ENCODE data around the gene TAAR5.

DNA sequence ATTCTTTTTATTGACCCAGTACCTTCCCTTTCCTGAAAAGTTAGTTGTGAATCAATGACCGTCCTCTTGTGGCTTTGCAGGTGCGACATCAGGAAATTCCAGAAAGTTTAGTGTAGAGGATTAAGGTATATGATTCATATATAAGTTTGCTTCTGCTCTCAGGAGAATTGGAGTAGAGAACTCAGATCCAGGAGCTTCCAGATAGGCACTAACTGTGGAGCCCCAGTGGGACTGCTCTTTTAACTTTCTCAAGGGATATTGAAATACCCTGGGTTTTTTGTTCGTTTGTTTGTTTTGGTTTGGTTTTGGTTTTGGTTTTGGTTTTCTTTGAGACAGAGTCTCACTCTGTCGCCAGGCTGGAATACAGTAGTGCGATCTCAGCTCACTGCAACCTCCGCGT lies 25.0 kb upstream of the TAAR5 start:
- TF ChIP-seq POLR2A (IDR thresholded peaks at IDR 0.05) = no peak
- TF ChIP-seq, protein P1, sequence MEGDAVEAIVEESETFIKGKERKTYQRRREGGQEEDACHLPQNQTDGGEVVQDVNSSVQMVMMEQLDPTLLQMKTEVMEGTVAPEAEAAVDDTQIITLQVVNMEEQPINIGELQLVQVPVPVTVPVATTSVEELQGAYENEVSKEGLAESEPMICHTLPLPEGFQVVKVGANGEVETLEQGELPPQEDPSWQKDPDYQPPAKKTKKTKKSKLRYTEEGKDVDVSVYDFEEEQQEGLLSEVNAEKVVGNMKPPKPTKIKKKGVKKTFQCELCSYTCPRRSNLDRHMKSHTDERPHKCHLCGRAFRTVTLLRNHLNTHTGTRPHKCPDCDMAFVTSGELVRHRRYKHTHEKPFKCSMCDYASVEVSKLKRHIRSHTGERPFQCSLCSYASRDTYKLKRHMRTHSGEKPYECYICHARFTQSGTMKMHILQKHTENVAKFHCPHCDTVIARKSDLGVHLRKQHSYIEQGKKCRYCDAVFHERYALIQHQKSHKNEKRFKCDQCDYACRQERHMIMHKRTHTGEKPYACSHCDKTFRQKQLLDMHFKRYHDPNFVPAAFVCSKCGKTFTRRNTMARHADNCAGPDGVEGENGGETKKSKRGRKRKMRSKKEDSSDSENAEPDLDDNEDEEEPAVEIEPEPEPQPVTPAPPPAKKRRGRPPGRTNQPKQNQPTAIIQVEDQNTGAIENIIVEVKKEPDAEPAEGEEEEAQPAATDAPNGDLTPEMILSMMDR (IDR thresholded peaks at IDR 0.05 in 4 of 5, conservative IDR thresholded peaks at IDR 0.05 in 1 of 5) = no peak

All from gastrocnemius medialis (tissue), 4 donors.